ENCODE results near the gene MCC.

DNA sequence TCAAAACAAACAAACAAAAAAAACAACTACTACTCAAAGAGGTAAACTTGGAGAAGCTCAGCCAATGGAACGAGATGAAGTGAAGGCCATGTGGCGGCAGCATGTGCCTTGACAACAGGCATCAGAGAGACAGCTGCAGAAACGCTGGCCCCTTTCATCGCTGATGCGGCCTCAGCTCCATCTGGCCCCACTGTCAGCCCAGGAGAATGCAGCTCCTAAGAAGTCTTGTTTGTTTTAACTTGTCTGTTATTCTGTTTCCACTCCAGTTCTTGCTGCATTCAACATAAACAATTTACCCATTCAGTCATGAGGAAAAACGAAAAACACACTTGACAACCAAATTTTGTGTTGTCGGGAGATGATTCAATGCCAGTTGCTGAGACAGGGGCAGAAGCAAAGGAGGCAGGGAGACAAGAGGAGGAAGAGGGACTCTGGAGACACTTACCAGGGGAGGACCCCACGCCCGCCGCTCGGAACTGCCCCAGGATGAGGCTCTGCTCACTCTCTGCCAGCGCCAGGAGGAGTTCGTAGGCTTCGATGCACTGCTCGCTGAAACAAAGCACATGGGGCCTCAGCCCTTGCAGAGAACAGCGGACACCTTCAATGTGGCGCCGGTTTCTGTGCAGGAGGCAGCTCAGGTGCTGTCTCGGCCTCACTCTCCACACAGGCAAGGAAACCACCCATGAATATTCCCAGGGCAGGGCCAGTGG lies 420.5 kb downstream of the MCC start:
- TF ChIP-seq, protein P1, sequence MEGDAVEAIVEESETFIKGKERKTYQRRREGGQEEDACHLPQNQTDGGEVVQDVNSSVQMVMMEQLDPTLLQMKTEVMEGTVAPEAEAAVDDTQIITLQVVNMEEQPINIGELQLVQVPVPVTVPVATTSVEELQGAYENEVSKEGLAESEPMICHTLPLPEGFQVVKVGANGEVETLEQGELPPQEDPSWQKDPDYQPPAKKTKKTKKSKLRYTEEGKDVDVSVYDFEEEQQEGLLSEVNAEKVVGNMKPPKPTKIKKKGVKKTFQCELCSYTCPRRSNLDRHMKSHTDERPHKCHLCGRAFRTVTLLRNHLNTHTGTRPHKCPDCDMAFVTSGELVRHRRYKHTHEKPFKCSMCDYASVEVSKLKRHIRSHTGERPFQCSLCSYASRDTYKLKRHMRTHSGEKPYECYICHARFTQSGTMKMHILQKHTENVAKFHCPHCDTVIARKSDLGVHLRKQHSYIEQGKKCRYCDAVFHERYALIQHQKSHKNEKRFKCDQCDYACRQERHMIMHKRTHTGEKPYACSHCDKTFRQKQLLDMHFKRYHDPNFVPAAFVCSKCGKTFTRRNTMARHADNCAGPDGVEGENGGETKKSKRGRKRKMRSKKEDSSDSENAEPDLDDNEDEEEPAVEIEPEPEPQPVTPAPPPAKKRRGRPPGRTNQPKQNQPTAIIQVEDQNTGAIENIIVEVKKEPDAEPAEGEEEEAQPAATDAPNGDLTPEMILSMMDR (IDR thresholded peaks at IDR 0.05), result no peak
- TF ChIP-seq POLR2A (IDR thresholded peaks at IDR 0.05), result no peak
- no peak for TF ChIP-seq EP300 (IDR thresholded peaks at IDR 0.05)

All from ovary (tissue), 3 donors.